ENCODE results near the gene BMP8A.
"Not testable (repeated sequence)": the region's sequence is repeated elsewhere in the genome, so short reads cannot be mapped to it uniquely, and the experiment has no call there.

Gene BMP8A

GRCh38 chr1:39527190-39527579 lies 35.7 kb downstream of the BMP8A start:
- H3K9me3 Mint-ChIP-seq; H3K27ac Mint-ChIP-seq (ENCODE audit: low read depth); H3K4me3 Mint-ChIP-seq; DNase-seq (ENCODE audit: low spot score in 2 of 2); H3K27me3 Mint-ChIP-seq; H3K36me3 Mint-ChIP-seq (ENCODE audit: insufficient read depth); ATAC-seq (replicated peaks; ENCODE audit: extremely low read depth, poor library complexity, severe bottlenecking): not testable (repeated sequence)
- peaks cover 16% of the 10 kb centered on the region for H3K4me1 Mint-ChIP-seq

- Mint-ChIP-seq H3K4me1 (peaks cover 16% of the 10 kb centered on the region), H3K4me3 (no peak overlapping the region), H3K9me3 (no peaks in the 10 kb centered on the region), H3K36me3 (ENCODE audit: insufficient read depth) (peaks cover 16% of the 10 kb centered on the region), H3K27me3 (no peaks in the 10 kb centered on the region), H3K27ac (ENCODE audit: low read depth) (no peak overlapping the region)
- ATAC-seq (replicated peaks; ENCODE audit: extremely low read depth, poor library complexity, severe bottlenecking) (no peak), DNase-seq (ENCODE audit: low spot score in 2 of 2) (no peak)
These were observed 36.6 kb downstream of the BMP8A start for GRCh38 chr1:39528082-39528481.

GRCh38 chr1:39529901-39530535 lies 38.6 kb downstream of the BMP8A start:
- Mint-ChIP-seq H3K9me3 (no peaks in the 10 kb centered on the region), H3K36me3 (ENCODE audit: insufficient read depth) (peaks cover 22% of the 10 kb centered on the region), H3K27me3 (no peaks in the 10 kb centered on the region), H3K4me3 (no peak overlapping the region), H3K4me1 (peaks cover 12% of the 10 kb centered on the region), H3K27ac (ENCODE audit: low read depth) (no peak overlapping the region)
- DNase-seq (ENCODE audit: low spot score in 2 of 2) (no peak), ATAC-seq (replicated peaks; ENCODE audit: extremely low read depth, poor library complexity, severe bottlenecking) (no peak)

GRCh38 chr1:39531526-39531925 lies 40.1 kb downstream of the BMP8A start:
- no peak for ATAC-seq (replicated peaks; ENCODE audit: extremely low read depth, poor library complexity, severe bottlenecking)
- Mint-ChIP-seq H3K4me3 (no peak overlapping the region), H3K27ac (ENCODE audit: low read depth) (no peak overlapping the region), H3K9me3 (no peaks in the 10 kb centered on the region), H3K36me3 (ENCODE audit: insufficient read depth) (peaks cover 24% of the 10 kb centered on the region), H3K27me3 (no peaks in the 10 kb centered on the region), H3K4me1 (no peaks in the 10 kb centered on the region)
- DNase-seq (ENCODE audit: low spot score in 2 of 2), result no peak

GRCh38 chr1:39533442-39533841 lies 42.0 kb downstream of the BMP8A start:
- H3K4me1 Mint-ChIP-seq, result no peaks in the 10 kb centered on the region
- H3K9me3 Mint-ChIP-seq, result no peaks in the 10 kb centered on the region
- ATAC-seq (replicated peaks; ENCODE audit: extremely low read depth, poor library complexity, severe bottlenecking), result no peak
- H3K4me3 Mint-ChIP-seq, result no peak overlapping the region
- no peak overlapping the region for H3K27ac Mint-ChIP-seq (ENCODE audit: low read depth)
- peaks cover 26% of the 10 kb centered on the region for H3K36me3 Mint-ChIP-seq (ENCODE audit: insufficient read depth)
- H3K27me3 Mint-ChIP-seq, result no peaks in the 10 kb centered on the region
- no peak for DNase-seq (ENCODE audit: low spot score in 2 of 2)

GRCh38 chr1:39538531-39539251 lies 47.3 kb downstream of the BMP8A start:
- H3K36me3 Mint-ChIP-seq (ENCODE audit: insufficient read depth), result peaks cover 23% of the 10 kb centered on the region
- ATAC-seq (replicated peaks; ENCODE audit: extremely low read depth, poor library complexity, severe bottlenecking), result no peak

GRCh38 chr1:39539252-39539790 lies 47.9 kb downstream of the BMP8A start:
- peaks cover 8% of the 10 kb centered on the region for H3K4me1 Mint-ChIP-seq
- H3K4me3 Mint-ChIP-seq, result no peak overlapping the region
- peaks cover 19% of the 10 kb centered on the region for H3K36me3 Mint-ChIP-seq (ENCODE audit: insufficient read depth)
- DNase-seq (ENCODE audit: low spot score in 2 of 2), result peak in 1 of 2 donors; percentile 25
- no peaks in the 10 kb centered on the region for H3K9me3 Mint-ChIP-seq
- H3K27me3 Mint-ChIP-seq, result no peaks in the 10 kb centered on the region
- peak; percentile 60 for ATAC-seq (replicated peaks; ENCODE audit: extremely low read depth, poor library complexity, severe bottlenecking)
- H3K27ac Mint-ChIP-seq (ENCODE audit: low read depth), result no peak overlapping the region

More at GRCh38 chr1:39538531-39539251, 47.3 kb downstream of the BMP8A start:
- H3K4me3 Mint-ChIP-seq, result no peak overlapping the region
- H3K27ac Mint-ChIP-seq (ENCODE audit: low read depth), result no peak overlapping the region
- DNase-seq (ENCODE audit: low spot score in 2 of 2), result no peak
- peaks cover 8% of the 10 kb centered on the region for H3K4me1 Mint-ChIP-seq
- no peaks in the 10 kb centered on the region for H3K27me3 Mint-ChIP-seq
- no peaks in the 10 kb centered on the region for H3K9me3 Mint-ChIP-seq

GRCh38 chr1:39540504-39541031 lies 49.1 kb downstream of the BMP8A start:
- no peak overlapping the region for H3K27ac Mint-ChIP-seq (ENCODE audit: low read depth)
- DNase-seq (ENCODE audit: low spot score in 2 of 2) (no peak), ATAC-seq (replicated peaks; ENCODE audit: extremely low read depth, poor library complexity, severe bottlenecking) (no peak)
- H3K36me3 Mint-ChIP-seq (ENCODE audit: insufficient read depth), result peaks cover 22% of the 10 kb centered on the region
- H3K4me1 Mint-ChIP-seq, result peaks cover 8% of the 10 kb centered on the region
- no peaks in the 10 kb centered on the region for H3K9me3 Mint-ChIP-seq
- H3K4me3 Mint-ChIP-seq, result no peak overlapping the region
- H3K27me3 Mint-ChIP-seq, result no peaks in the 10 kb centered on the region

GRCh38 chr1:39542924-39543323 lies 51.5 kb downstream of the BMP8A start:
- Mint-ChIP-seq H3K27ac (ENCODE audit: low read depth) (no peak overlapping the region), H3K9me3 (no peaks in the 10 kb centered on the region), H3K36me3 (ENCODE audit: insufficient read depth) (peaks cover 22% of the 10 kb centered on the region), H3K27me3 (no peaks in the 10 kb centered on the region), H3K4me1 (peaks cover 8% of the 10 kb centered on the region), H3K4me3 (no peak overlapping the region)
- no peak for DNase-seq (ENCODE audit: low spot score in 2 of 2)
- ATAC-seq (replicated peaks; ENCODE audit: extremely low read depth, poor library complexity, severe bottlenecking), result no peak

GRCh38 chr1:39544327-39544726 lies 52.9 kb downstream of the BMP8A start:
- DNase-seq (ENCODE audit: low spot score in 2 of 2), result no peak
- H3K9me3 Mint-ChIP-seq, result no peaks in the 10 kb centered on the region
- no peak for ATAC-seq (replicated peaks; ENCODE audit: extremely low read depth, poor library complexity, severe bottlenecking)
- no peaks in the 10 kb centered on the region for H3K27me3 Mint-ChIP-seq
- H3K36me3 Mint-ChIP-seq (ENCODE audit: insufficient read depth), result peaks cover 23% of the 10 kb centered on the region
- H3K4me3 Mint-ChIP-seq, result no peak overlapping the region
- H3K4me1 Mint-ChIP-seq, result no peaks in the 10 kb centered on the region
- H3K27ac Mint-ChIP-seq (ENCODE audit: low read depth), result no peak overlapping the region

- ATAC-seq (replicated peaks; ENCODE audit: extremely low read depth, poor library complexity, severe bottlenecking) (no peak), DNase-seq (ENCODE audit: low spot score in 2 of 2) (no peak)
- H3K4me1 Mint-ChIP-seq, result no peaks in the 10 kb centered on the region
- no peak overlapping the region for H3K4me3 Mint-ChIP-seq
- no peak overlapping the region for H3K27ac Mint-ChIP-seq (ENCODE audit: low read depth)
- no peaks in the 10 kb centered on the region for H3K9me3 Mint-ChIP-seq
- peaks cover 23% of the 10 kb centered on the region for H3K36me3 Mint-ChIP-seq (ENCODE audit: insufficient read depth)
- H3K27me3 Mint-ChIP-seq, result no peaks in the 10 kb centered on the region
These were observed 54.1 kb downstream of the BMP8A start for GRCh38 chr1:39545531-39545930.

- DNase-seq (ENCODE audit: low spot score in 2 of 2) (no peak), ATAC-seq (replicated peaks; ENCODE audit: extremely low read depth, poor library complexity, severe bottlenecking) (no peak)
- H3K27ac Mint-ChIP-seq (ENCODE audit: low read depth), result no peak overlapping the region
- H3K36me3 Mint-ChIP-seq (ENCODE audit: insufficient read depth), result peaks cover 19% of the 10 kb centered on the region
- no peak overlapping the region for H3K4me3 Mint-ChIP-seq
- H3K27me3 Mint-ChIP-seq, result no peaks in the 10 kb centered on the region
- H3K9me3 Mint-ChIP-seq, result no peaks in the 10 kb centered on the region
- H3K4me1 Mint-ChIP-seq, result peaks cover 10% of the 10 kb centered on the region
These were observed 62.8 kb downstream of the BMP8A start for GRCh38 chr1:39554277-39554676.

GRCh38 chr1:39561279-39561678 lies 69.8 kb downstream of the BMP8A start:
- ATAC-seq (replicated peaks; ENCODE audit: extremely low read depth, poor library complexity, severe bottlenecking) (no peak), DNase-seq (ENCODE audit: low spot score in 2 of 2) (no peak)
- Mint-ChIP-seq H3K4me3 (no peak overlapping the region), H3K27ac (ENCODE audit: low read depth) (no peak overlapping the region), H3K36me3 (ENCODE audit: insufficient read depth) (peaks cover 57% of the 10 kb centered on the region), H3K27me3 (no peaks in the 10 kb centered on the region), H3K9me3 (no peaks in the 10 kb centered on the region), H3K4me1 (peaks cover 10% of the 10 kb centered on the region)
